A375 (cell line): ENCODE data around the gene YWHAB. TPM values are rescaled to one million over a fixed set of nuclear protein-coding genes. Genes with fewer than 3 reads are reported as not detected.

Source experiments
- total RNA-seq: library from RNA; depleted of rRNA; stranded (reverse); fragments of >200 nt; shearing (Covaris generic); gene quantifications from 2 replicates; pipeline ENCODE4 v1.2.3, GENCODE V29; 2014; rRNA removed

YWHAB gene
- total RNA-seq, result 69.5 and 71.4 TPM in 2 replicates

DNA sequence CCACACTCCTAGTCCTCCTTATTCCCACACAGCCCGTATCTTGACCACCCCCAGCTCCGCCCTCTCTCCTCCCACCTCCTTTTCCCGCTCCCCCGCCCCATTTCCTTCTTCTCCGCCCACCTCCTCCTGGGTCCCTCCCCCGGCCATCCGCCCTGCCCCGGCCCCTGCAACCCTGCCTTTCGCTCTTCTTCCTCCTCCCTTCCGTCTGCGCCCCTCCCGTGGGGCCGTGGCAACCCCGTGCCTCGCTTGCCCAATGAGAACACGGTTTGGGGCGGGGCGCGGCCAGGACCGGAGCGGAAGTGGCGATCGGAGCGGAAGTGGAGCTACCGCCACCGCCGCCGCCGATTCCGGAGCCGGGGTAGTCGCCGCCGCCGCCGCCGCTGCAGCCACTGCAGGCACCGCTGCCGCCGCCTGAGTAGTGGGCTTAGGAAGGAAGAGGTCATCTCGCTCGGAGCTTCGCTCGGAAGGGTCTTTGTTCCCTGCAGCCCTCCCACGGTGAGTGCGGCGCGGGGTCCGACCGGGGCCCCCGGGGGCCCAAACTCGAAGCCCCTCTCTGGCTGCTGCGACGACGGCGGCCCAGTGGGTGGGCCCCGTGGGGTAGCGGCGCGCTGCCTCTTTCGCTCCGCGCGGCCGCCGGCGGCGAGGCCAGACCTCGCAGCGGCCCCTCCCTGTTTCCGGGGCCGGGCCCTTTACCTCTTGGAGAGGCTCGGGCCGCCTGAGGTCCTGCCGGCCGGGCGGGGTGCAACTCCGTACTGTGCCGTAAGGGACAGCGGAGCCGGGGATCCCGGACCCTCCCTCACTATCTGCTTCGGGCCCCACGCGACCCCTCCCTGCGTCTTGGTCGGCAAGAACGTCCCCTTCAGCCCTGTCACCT, at the start of gene YWHAB:
Gene YWHAB (plus strand): TSS at position 314 of the 874 bp plus-strand sequence. CDS start 15,829 bp downstream, outside the sequence.

DNA sequence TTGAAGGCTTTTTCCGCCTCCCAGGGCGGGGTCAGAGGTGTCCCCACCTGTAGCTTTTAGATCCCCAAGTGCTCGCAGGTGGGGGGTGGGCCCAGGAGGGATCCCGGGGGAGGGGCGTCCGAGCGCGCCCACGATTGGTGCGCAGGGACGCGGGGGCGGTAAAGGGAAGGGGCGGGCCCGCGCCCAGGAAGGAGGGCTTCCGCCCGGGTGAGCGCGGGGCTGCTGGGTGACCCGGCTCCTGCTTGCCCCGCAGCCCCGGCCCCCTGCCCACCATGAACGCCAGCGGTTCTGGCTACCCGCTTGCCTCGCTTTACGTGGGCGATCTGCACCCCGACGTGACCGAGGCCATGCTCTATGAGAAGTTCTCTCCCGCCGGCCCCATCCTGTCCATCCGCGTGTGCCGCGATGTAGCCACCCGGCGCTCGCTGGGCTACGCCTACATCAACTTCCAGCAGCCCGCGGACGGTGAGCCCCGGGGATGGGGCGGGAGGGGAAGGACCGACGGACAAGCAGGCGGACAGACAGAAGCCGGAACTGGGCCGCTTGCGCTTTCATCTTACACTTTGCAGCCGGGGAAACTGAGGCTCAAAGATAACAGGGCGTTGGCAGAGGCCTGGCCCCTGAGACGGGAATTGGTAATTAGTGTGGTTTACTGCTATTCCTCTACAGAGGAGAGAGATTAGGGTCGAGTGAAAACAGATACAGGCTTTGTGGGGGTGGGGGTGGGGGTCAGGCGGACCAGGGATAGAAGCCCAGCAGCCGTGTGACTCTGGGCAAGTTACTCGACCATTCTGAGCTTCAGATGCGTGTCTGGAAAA, 24.6 kb downstream of the YWHAB start, which contains the start of gene PABPC1L:
Gene PABPC1L (plus strand): TSS at position 189 of the 818 bp plus-strand sequence. CDS start 84 bp downstream, at position 273.

Other genes with a start within 250 kb of the YWHAB start
- gene ADA, start 234.0 kb upstream of the YWHAB start, total RNA-seq, result 9.7 and 12.3 TPM in 2 replicates
- gene CCN5, start 170.3 kb upstream of the YWHAB start, total RNA-seq, result not detected in 2 replicates
- gene KCNK15, start 139.8 kb upstream of the YWHAB start, total RNA-seq, result 0.11 TPM in 1 of 2 replicates, not detected in the other
- gene RIMS4, start 75.2 kb upstream of the YWHAB start, total RNA-seq, result 0.19 TPM in 1 of 2 replicates, not detected in the other
- 75.0 and 91.4 TPM in 2 replicates for gene PABPC1L, start 24.4 kb downstream of the YWHAB start, total RNA-seq
- 94.4 and 102 TPM in 2 replicates for gene TOMM34, start 74.7 kb downstream of the YWHAB start, total RNA-seq
- 39.5 and 42.0 TPM in 2 replicates for gene STK4, start 80.8 kb downstream of the YWHAB start, total RNA-seq
- gene KCNS1, start 215.4 kb downstream of the YWHAB start, total RNA-seq, result not detected in 2 replicates
- gene WFDC5, start 229.5 kb downstream of the YWHAB start, total RNA-seq, result not detected in 2 replicates
- gene WFDC12, start 238.8 kb downstream of the YWHAB start, total RNA-seq, result not detected in 2 replicates